H1 (cell line): ENCODE measurements around the gene STX4. TPM values are rescaled to one million over a fixed set of nuclear protein-coding genes. Genes with fewer than 3 reads are reported as not detected.
A peak's percentile ranks its signal among the peaks of the same experiment; 100 is the strongest.

ENCODE experiments used
- ASH2L ChIP-seq: fragments of 200-600, 300-600 bp; sonication (generic); IDR thresholded peaks from one replicate; pipeline ENCODE4 v1.7.1; 2017; ENCODE audit warnings: low read length
- BACH1 ChIP-seq: IDR thresholded peaks from 2 replicates; pipeline ENCODE4 v1.6.1; 2012; ENCODE audit warnings: low read length, improper control_type of control experiment
- CEBPB ChIP-seq: IDR thresholded peaks from 2 replicates; pipeline ENCODE4 v1.6.1; 2012; ENCODE audit warnings: low read depth, low read length
- CHD7 ChIP-seq: fragments of 300-600 bp; sonication (generic); IDR thresholded peaks from 2 replicates; pipeline ENCODE4 v1.7.1; 2012; ENCODE audit warnings: low read length, moderate library complexity, mild to moderate bottlenecking, inconsistent platforms; ENCODE audit not compliant: insufficient replicate concordance
- CREB1 ChIP-seq: IDR thresholded peaks from 2 replicates; pipeline ENCODE4 v1.6.1; 2012; ENCODE audit warnings: inconsistent platforms
- HDAC2 ChIP-seq, 2 experiments: fragments of 300-600 bp in 1 of 2; sonication (generic) in 1 of 2; IDR thresholded peaks; 2 replicates each; pipeline ENCODE4 v1.6.1; 2011 to 2012; ENCODE audit warnings: low read depth in 2 of 2, low read length in 2 of 2, mild to moderate bottlenecking in 2 of 2, moderate library complexity in 2 of 2, borderline replicate concordance in 1 of 2, inconsistent platforms in 1 of 2
- KDM4A ChIP-seq: IDR thresholded peaks from one replicate; pipeline ENCODE4 v1.7.1; 2012; ENCODE audit warnings: low read depth, mild to moderate bottlenecking, moderate library complexity, low read length, inconsistent platforms; ENCODE audit not compliant: severe bottlenecking
- NANOG ChIP-seq: IDR thresholded peaks from 2 replicates; pipeline ENCODE4 v1.6.1; 2011; ENCODE audit warnings: low read length, low read depth, mild to moderate bottlenecking, inconsistent platforms; ENCODE audit not compliant: insufficient read depth, poor library complexity, severe bottlenecking
- SP1 ChIP-seq: IDR thresholded peaks from 2 replicates; pipeline ENCODE4 v1.6.1; 2011; ENCODE audit warnings: low read depth, low read length
- TEAD4 ChIP-seq: IDR thresholded peaks from 2 replicates; pipeline ENCODE4 v1.6.1; 2012; ENCODE audit warnings: low read depth, low read length, inconsistent platforms, mixed read lengths
- YY1 ChIP-seq: IDR thresholded peaks from 2 replicates; pipeline ENCODE4 v1.6.1; 2011; ENCODE audit warnings: low read depth, mild to moderate bottlenecking, low read length
- polyA plus RNA-seq, 7 experiments: library from polyadenylated mRNA; depleted of rRNA in 3 of 7; stranded (reverse) in 5 of 7; unstranded in 2 of 7; fragments of >200 nt in 5 of 7; fragments of 200-250 nt in 2 of 7; gene quantifications; 1 replicate in 5 of 7; 2 replicates in 1 of 7; 4 replicates in 1 of 7; pipeline versions ENCODE4 v1.2.1 to v1.2.3, GENCODE V29; 2011 to 2013; ENCODE audit warnings: missing spikeins in 2 of 7, mixed read lengths in 2 of 7
- total RNA-seq: library from RNA; stranded (reverse); fragmentation: NEBNext Ultra II Directional; extraction: Animal tissue kit (Norgen Biotek cat#: 25700); gene quantifications from 2 replicates; pipeline ENCODE4 v1.2.1, GENCODE V29; 2021

STX4 gene
- total and polyA plus RNA-seq, 2 of the 8 experiments (the other 6 are each of a cell fraction or from before 2014, with no cell fraction given): 25.8 to 32.3 TPM

DNA sequence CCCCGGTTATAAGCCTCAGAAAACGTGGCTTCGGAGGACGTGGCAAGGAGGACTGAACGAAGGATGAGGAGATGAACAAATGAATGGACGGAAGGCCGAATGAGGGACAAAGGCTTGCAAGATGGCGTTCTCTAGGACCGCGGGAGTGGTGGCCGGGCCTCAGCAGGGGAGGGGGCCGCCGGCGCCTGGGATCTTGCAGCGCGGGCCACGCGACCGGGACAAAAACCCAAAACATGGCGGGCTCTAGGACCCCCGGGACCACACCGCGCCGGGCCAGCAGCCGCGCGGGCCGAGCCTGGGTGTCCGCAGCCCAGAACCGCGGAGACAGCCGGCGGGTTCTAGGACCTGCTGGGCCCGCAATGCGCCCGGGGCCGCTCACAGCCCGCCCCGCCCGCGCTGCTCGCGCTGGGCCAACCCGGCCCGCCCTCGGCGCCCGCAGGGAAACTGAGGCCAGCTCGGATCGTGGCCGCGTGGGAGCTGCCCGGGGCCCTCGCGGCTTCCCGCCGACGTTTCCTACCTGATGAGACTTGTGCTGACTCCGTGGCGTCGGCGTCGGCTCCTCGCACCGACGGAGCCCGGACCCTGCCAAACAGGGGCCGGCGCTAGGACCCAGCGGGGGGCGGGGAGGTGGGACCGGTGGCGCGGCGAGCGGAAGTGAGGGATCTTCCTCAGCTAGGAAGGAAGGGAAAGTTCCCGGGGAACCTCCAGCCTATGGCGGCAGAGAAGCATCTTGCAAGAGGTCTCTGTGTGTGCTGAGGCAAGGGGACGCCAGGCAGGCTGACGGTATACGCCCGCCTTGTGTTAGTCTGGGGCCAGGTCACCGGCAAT lies 40.0 kb downstream of the STX4 start (continued):
- TF ChIP-seq CHD7: no peak
- TF ChIP-seq NANOG: no peak
- 0 out of 2 replicates have a peak, but pooled peaks have one; percentile 12 for TF ChIP-seq CREB1
- TF ChIP-seq BACH1: no peak
- no peak for TF ChIP-seq CEBPB
- TF ChIP-seq ASH2L: peak; percentile 76
- TF ChIP-seq SP1: peak; percentile 81
- TF ChIP-seq KDM4A: peak; percentile 79
- TF ChIP-seq HDAC2 (IDR thresholded peaks at IDR 0.05; ENCODE audit: borderline replicate concordance in 1 of 2, low read depth in 2 of 2, low read length in 2 of 2): no peak
- TF ChIP-seq YY1: peak; percentile 77; the same call in 1 of the 2 replicates
- TF ChIP-seq TEAD4: no peak
